Measurements from ENCODE around the gene PRKAR2B. TPM values are rescaled to one million over a fixed set of nuclear protein-coding genes. Genes with fewer than 3 reads are reported as not detected.

Gene PRKAR2B
- polyA plus RNA-seq, 1 donor from 2014 or later = 297 TPM

- TF ChIP-seq EP300 (conservative IDR thresholded peaks at IDR 0.05; ENCODE audit: poor library complexity, severe bottlenecking) (no peak), MXI1 (conservative IDR thresholded peaks at IDR 0.05; ENCODE audit: poor library complexity, severe bottlenecking) (no peak), REST (IDR thresholded peaks at IDR 0.05; ENCODE audit: borderline replicate concordance) (no peak), RAD21 (conservative IDR thresholded peaks at IDR 0.05) (no peak), POLR2AphosphoS5 (IDR thresholded peaks at IDR 0.05) (no peak), TAF1 (IDR thresholded peaks at IDR 0.05; ENCODE audit: low read depth) (no peak), EZH2 (IDR thresholded peaks at IDR 0.05; ENCODE audit: borderline replicate concordance, insufficient read depth, low read length, poor library complexity, severe bottlenecking) (no peak), CTCF (IDR thresholded peaks at IDR 0.05; ENCODE audit: poor library complexity, severe bottlenecking) (no peak), SMC3 (conservative IDR thresholded peaks at IDR 0.05; ENCODE audit: poor library complexity) (no peak)
- Histone ChIP-seq H3K4me2 (ENCODE audit: low read length) (no peak overlapping the region), H2AFZ (ENCODE audit: low read depth, low read length) (no peak overlapping the region)
Measured at GRCh38 chr7:107009846-107010203, 34.7 kb upstream of the PRKAR2B start.

GRCh38 chr7:107012691-107013090 lies 31.8 kb upstream of the PRKAR2B start:
- H4K20me1 ChIP-seq (ENCODE audit: insufficient read depth) = no peaks in the 10 kb centered on the region
- no peaks in the 10 kb centered on the region for H3K9me3 ChIP-seq (ENCODE audit: low read length)
- no peak overlapping the region for H3K4me3 ChIP-seq (ENCODE audit: low read length)
- H3K36me3 ChIP-seq (ENCODE audit: insufficient read depth, low read length) = no peaks in the 10 kb centered on the region
- no peak overlapping the region for H2AFZ ChIP-seq (ENCODE audit: low read depth, low read length)
- no peak overlapping the region for H3K4me2 ChIP-seq (ENCODE audit: low read length)
- H3K27me3 ChIP-seq (ENCODE audit: insufficient read depth, low read depth, low read length) = no peaks in the 10 kb centered on the region
- no peaks in the 10 kb centered on the region for H3K9me2 ChIP-seq (ENCODE audit: insufficient read depth, low read length)
- H3K27ac ChIP-seq (ENCODE audit: low read length) = no peak overlapping the region
- H3K79me2 ChIP-seq (replicated peaks; ENCODE audit: insufficient read depth, low read length) = no peaks in the 10 kb centered on the region
- no peaks in the 10 kb centered on the region for H3F3A ChIP-seq (ENCODE audit: insufficient read depth, low read length, poor library complexity, severe bottlenecking)
- TF ChIP-seq EP300 (conservative IDR thresholded peaks at IDR 0.05; ENCODE audit: poor library complexity, severe bottlenecking) (no peak), RAD21 (conservative IDR thresholded peaks at IDR 0.05) (no peak), EZH2 (IDR thresholded peaks at IDR 0.05; ENCODE audit: borderline replicate concordance, insufficient read depth, low read length, poor library complexity, severe bottlenecking) (no peak), POLR2AphosphoS5 (IDR thresholded peaks at IDR 0.05) (no peak), REST (IDR thresholded peaks at IDR 0.05; ENCODE audit: borderline replicate concordance) (no peak), TAF1 (IDR thresholded peaks at IDR 0.05; ENCODE audit: low read depth) (no peak), MXI1 (conservative IDR thresholded peaks at IDR 0.05; ENCODE audit: poor library complexity, severe bottlenecking) (no peak), SMC3 (conservative IDR thresholded peaks at IDR 0.05; ENCODE audit: poor library complexity) (no peak), CTCF (IDR thresholded peaks at IDR 0.05; ENCODE audit: poor library complexity, severe bottlenecking) (no peak)
- H3K9ac ChIP-seq (ENCODE audit: low read length) = no peak overlapping the region

More at GRCh38 chr7:107009846-107010203, 34.7 kb upstream of the PRKAR2B start:
- Histone ChIP-seq H3K9ac (ENCODE audit: low read length) (no peak overlapping the region), H4K20me1 (ENCODE audit: insufficient read depth) (no peaks in the 10 kb centered on the region), H3K79me2 (replicated peaks; ENCODE audit: insufficient read depth, low read length) (no peaks in the 10 kb centered on the region), H3K9me2 (ENCODE audit: insufficient read depth, low read length) (no peaks in the 10 kb centered on the region), H3F3A (ENCODE audit: insufficient read depth, low read length, poor library complexity, severe bottlenecking) (no peaks in the 10 kb centered on the region), H3K27ac (ENCODE audit: low read length) (no peak overlapping the region), H3K27me3 (ENCODE audit: insufficient read depth, low read depth, low read length) (no peaks in the 10 kb centered on the region), H3K9me3 (ENCODE audit: low read length) (no peaks in the 10 kb centered on the region), H3K36me3 (ENCODE audit: insufficient read depth, low read length) (no peaks in the 10 kb centered on the region), H3K4me3 (ENCODE audit: low read length) (no peak overlapping the region)
